SU-DHL-6 (cell line): Measurements from ENCODE around the gene TEDC1.

Experiments
- CTCF ChIP-seq: fragments of 200-600 bp; sonication (generic); IDR thresholded peaks from one replicate; pipeline ENCODE4 v1.5.1; 2017; ENCODE audit warnings: antibody characterized with exemption, mild to moderate bottlenecking, low read length, moderate library complexity; ENCODE audit not compliant: insufficient read depth, poor library complexity, severe bottlenecking
- EZH2phosphoT487 ChIP-seq: fragments of 200-600 bp; sonication (generic), shearing (Covaris generic); conservative IDR thresholded peaks from 2 replicates; pipeline ENCODE4 v1.6.1; 2018; ENCODE audit warnings: mild to moderate bottlenecking, antibody characterized with exemption, low read length, moderate library complexity, mixed read lengths

- TF ChIP-seq CTCF (no peak), EZH2phosphoT487 (no peak)
These were observed 4.0 kb upstream of the TEDC1 start for GRCh38 chr14:105486974-105487448.
